Activated CD4-positive, CD25-positive, alpha-beta regulatory T cell treated with anti-CD3 and anti-CD28 coated beads, Interleukin-2, amount 50 U/mL, for 16 hours (primary cell): ENCODE results near the gene TP63.
"Not testable (repeated sequence)": the region's sequence is repeated elsewhere in the genome, so short reads cannot be mapped to it uniquely, and the experiment has no call there.

ENCODE experiments used
- DNase-seq: peaks from one replicate; pipeline ENCODE4 v3.0.0-alpha.2; 2020; ENCODE audit warnings: low read depth, low spot score

TP63 gene

GRCh38 chr3:189631373-189631408 is at the start of gene TP63:
TP63 (plus strand) TSS chr3:189631389; CDS start chr3:189631516, 127 bp downstream.
- DNase-seq: no peak

DNA sequence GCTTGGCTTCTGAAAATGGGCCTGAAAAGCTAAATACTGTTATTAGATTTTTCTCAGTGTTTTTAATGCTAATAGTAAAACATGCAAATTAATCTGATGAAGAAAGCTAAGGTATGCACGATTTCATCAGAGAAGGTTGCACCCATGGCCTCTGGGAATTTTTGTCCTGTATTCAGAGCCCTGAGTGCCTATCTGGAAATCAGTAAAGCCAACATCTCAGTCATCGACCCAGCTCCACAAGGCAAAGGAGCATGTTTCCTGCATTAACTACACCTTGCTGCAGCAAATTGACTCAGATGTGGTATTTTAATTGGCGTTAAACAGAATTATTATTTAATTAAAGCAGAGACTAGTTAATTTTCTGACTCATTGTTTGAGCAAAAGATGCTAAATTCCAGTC is 49.0 kb upstream of the TP63 start:
- no peak for DNase-seq

- DNase-seq: no peak
These were observed 46.5 kb upstream of the TP63 start for GRCh38 chr3:189584645-189585044.

GRCh38 chr3:189586941-189587663 is 44.1 kb upstream of the TP63 start:
- DNase-seq: no peak

DNA sequence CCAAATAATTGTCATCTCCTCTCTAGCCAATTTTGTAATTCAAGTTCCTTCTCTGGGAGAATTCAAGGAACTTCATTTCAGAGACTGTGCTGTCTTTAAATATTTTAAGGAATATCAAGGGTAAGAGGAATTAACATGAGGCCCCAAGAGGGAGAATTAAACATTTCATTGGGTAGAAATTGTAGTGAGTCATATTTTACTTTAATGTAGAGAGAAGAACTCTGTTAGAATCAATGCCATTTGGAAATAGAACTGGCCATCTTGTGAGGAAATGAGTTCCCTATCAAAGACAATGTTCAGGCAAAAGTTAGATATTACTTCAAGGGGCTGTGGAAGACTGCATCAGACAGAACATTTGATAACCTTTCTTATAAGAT is 43.5 kb upstream of the TP63 start:
- DNase-seq: no peak

- DNase-seq: no peak
These were observed 43.1 kb upstream of the TP63 start for GRCh38 chr3:189588070-189588469.

GRCh38 chr3:189588475-189589178 is 42.6 kb upstream of the TP63 start:
- no peak for DNase-seq

GRCh38 chr3:189589179-189589569 is 42.0 kb upstream of the TP63 start:
- DNase-seq: no peak

GRCh38 chr3:189590223-189590622 is 41.0 kb upstream of the TP63 start:
- no peak for DNase-seq

- DNase-seq: no peak
These were observed 37.6 kb upstream of the TP63 start for GRCh38 chr3:189593581-189593980.

DNA sequence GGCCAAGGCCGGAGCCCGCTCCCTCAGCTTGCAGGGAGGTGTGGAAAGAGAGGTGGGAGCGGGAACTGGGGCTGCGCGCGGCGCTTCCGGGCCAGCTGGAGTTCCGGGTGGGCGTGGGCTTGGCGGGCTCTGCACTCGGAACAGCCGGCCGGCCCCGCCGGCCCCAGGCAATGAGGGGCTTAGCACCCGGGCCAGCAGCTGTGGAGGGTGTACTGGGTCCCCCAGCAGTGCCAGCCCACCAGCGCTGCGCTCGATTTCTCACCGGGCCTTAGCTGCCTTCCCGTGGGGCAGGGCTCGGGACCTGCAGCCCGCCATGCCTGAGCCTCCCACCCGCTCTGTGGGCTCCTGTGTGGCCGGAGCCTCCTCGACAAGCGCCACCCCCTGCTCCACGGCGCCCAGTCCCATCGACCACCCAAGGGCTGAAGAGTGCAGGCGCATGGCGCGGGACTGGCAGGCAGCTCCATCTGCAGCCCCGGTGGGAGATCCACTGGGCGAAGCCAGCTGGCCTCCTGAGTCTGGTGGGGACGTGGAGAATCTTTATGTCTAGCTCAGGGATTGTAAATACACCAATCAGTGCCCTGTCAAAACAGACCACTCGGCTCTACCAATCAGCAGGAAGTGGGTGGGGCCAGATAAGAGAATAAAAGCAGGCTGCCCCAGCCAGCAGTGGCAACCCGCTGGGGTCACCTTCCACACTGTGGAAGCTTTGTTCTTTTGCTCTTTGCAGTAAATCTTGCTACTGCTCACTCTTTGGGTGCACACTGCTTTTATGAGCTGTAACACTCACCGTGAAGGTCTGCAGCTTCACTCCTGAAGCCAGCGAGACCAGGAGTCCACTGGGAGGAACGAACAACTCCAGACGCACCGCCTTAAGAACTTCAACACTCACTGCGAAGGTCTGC is 34.9 kb upstream of the TP63 start:
- not testable (repeated sequence) for DNase-seq

DNA sequence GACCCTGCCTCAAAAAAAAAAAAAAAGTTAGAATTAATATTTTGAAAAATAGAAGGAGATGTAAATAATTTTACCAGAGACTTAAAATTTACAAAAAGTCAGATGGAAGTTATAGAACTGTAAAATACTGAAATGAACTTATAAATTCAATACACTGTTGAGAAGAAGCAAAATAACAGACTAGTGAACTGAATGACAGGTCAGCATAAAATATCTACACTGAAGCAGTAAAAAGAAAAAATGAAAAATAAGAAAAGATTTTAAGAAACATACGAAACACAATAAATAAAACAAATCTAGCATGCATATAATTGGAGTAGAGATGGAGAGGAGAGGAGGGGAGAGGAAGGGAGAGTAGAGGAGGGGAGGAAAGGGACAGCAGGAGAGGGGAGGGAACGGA is 33.3 kb upstream of the TP63 start:
- no peak for DNase-seq

GRCh38 chr3:189598530-189599225 is 32.5 kb upstream of the TP63 start:
- DNase-seq: no peak

DNA sequence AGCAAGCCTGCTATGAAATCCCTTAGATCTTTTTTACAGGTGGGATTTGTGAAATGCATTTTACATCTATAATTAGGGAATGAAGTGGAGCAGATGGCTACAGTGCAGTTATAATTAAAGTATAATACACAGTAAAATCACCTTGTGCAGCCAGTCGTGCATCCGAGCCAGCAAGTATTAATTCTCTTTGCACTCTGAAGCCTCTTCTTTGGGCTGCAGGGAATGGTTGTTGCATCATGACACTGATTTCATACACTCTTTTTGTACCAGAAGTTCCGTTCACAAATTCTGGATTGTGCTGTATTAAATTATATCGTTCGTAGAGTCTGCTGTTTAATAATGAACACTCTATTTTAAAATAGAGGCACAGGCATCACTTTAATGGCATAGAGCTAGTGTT is 28.7 kb upstream of the TP63 start:
- DNase-seq: no peak

GRCh38 chr3:189605717-189606116 is 25.5 kb upstream of the TP63 start:
- no peak for DNase-seq

GRCh38 chr3:189606774-189607173 is 24.4 kb upstream of the TP63 start:
- DNase-seq: no peak

GRCh38 chr3:189612641-189613040 is 18.5 kb upstream of the TP63 start:
- not testable (repeated sequence) for DNase-seq

DNA sequence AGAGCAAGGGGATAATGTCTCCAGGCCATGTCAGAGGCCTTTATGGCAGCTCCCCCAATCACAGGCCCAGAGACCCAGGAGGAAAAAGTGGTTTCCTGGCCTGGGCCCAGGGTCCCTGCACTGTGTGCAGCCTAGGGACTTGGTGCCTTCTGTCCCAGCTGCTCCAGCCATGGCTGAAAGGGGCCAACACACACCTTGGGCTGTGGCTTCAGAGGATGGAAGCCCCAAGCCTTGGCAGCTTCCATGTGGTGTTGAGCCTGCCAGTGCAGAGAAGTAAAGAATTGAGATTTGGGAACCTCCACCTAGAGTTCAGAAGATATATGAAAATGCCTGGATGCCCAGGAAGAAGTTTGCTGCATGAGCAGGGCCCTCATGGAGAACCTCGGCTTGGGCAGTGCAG is 18.1 kb upstream of the TP63 start:
- no peak for DNase-seq

GRCh38 chr3:189621948-189622603 is 9.1 kb upstream of the TP63 start:
- no peak for DNase-seq

- no peak for DNase-seq
These were observed 8.6 kb upstream of the TP63 start for GRCh38 chr3:189622629-189623028.

GRCh38 chr3:189624130-189624529 is 7.1 kb upstream of the TP63 start:
- DNase-seq: no peak

- no peak for DNase-seq
These were observed 6.1 kb upstream of the TP63 start for GRCh38 chr3:189625071-189625470.
